Nucleus accumbens (tissue), 56 donors: ENCODE measurements around the gene TNKS1BP1.
"Not testable (repeated sequence)": the region's sequence is repeated elsewhere in the genome, so short reads cannot be mapped to it uniquely, and the experiment has no call there.

Source experiments
- DNase-seq, 56 donors: peaks; one replicate each; lab custom pipeline; 2025; lab: John Stamatoyannopoulos, UW

Gene TNKS1BP1

GRCh38 chr11:57357310-57357709 lies 32.6 kb upstream of the TNKS1BP1 start:
- DNase-seq: no peak

GRCh38 chr11:57356268-57356667 lies 31.5 kb upstream of the TNKS1BP1 start:
- DNase-seq: no peak

GRCh38 chr11:57354699-57355098 lies 29.9 kb upstream of the TNKS1BP1 start:
- no peak for DNase-seq

DNA sequence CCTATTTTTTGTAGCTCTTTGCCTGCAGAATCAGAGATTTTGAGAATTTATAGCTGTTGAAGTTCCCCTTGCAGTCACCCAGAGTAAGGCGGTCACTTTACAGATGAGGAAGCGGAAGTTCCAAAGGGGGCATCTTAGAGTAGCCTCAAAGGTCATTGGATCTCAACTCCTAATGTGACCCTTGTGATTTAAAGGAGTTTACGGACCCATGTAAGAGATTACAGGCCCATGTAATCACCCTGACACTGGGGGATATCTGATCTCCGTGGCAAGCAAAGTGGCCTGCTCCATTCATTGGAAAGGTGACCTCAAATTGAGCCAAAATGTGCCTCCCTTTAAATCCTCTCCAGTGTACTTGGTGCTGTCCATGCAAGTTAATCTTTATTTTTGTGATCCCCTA lies 29.1 kb upstream of the TNKS1BP1 start:
- no peak for DNase-seq

GRCh38 chr11:57353446-57353845 lies 28.7 kb upstream of the TNKS1BP1 start:
- DNase-seq: no peak

DNA sequence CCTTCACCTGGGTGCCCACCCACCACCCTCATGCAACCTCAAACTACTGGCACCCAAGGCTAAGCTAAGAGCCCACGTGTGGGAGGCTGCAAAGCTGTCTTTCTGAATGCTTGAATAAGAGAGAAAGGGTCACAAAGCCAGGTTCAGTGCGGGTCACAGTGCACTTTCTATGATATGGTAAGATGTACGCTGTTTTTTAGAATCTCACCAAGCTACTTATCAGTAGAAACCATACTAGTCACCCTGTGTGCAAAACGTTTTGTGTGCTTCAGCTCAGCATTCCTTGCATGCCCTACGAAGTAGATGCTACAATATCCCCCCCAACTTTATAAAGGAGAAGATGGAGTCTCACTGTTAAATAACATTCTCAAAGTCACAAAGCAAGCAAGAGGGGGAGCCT lies 28.3 kb upstream of the TNKS1BP1 start:
- no peak for DNase-seq

DNA sequence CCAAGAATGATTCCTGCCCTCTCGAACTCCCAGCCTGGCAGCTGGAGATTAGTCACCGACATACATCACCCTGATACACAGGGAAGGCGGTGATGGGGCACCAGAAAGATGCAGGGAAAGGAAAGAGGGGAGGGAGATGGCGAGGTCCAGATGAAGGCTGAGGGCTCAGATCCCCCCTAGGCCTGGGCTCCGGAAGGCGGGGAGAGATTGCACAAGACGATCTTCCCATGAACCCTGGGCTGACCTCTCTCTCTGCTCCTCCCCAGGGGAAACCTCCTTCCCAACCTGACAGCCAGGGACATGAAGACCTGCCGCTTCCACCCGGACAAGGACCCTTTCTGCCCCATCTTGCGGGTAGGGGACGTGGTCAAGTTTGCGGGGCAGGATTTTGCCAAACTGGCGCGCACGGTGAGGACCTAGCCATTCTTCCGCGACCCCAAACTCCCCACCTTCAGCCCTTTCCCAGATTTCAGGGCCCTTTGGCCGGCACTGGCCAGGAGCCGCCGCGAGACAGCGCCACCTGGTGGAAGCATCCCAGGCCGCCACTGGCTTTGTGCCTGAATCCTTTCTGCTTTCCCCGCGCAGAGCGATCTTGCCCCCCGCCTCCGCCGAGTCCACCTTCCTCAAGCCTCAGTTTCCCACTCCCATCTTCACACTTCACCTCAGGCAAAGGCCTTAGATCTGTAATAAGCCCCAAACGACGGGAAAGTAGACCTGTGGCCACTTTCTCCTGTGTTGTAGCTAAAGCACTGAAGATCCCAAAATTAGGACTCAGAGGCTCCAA lies 24.9 kb upstream of the TNKS1BP1 start:
- DNase-seq: peak in 43 of 56 donors; percentile 5 to 71 (median 30)

GRCh38 chr11:57348636-57349313 lies 24.0 kb upstream of the TNKS1BP1 start:
- DNase-seq: no peak

GRCh38 chr11:57348052-57348451 lies 23.3 kb upstream of the TNKS1BP1 start:
- DNase-seq: no peak

DNA sequence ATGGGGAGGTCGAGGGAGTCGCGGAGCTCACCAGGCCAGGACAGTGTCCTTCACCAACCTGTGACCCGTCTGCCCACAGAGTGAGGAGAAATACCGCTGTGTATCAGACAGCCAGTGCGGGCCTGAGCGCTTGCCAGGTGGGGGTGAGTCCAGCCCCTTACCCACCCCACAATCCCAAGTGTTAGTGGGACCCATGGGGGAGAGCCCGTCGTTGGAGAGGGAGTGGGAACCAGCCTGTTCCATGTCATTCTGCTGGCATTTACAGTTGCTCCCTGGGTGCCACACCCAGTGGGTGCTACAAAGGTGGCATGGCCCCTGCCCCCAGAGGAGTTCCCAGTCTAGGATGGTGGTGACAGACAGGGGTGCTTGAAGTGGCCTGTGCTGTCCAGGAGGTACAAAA lies 22.6 kb upstream of the TNKS1BP1 start:
- DNase-seq: no peak

GRCh38 chr11:57345555-57346211 lies 20.9 kb upstream of the TNKS1BP1 start:
- DNase-seq: peak in 46 of 56 donors; percentile 5 to 84 (median 37)

DNA sequence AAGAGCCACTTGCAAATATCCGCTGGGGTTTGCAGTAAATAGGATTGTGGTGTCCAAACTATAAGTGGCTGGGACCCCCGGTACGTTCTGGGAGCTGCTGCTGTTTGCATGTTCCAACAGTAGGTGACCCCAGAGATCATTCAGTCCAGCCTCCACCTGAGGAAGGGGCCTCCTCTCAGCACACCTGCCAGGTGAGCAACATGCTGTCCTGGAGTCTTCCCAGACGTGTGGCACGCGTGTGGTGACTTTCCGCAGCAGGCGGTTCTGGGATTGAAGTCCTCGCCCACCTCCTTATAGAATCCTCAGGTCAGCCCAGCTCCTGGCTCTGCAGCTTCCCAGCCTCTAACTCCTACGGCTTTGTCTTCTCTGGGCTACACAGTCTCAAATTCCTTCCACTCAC lies 20.1 kb upstream of the TNKS1BP1 start:
- DNase-seq: no peak

- no peak for DNase-seq
Observed at GRCh38 chr11:57343825-57344224, 19.1 kb upstream of the TNKS1BP1 start.

DNA sequence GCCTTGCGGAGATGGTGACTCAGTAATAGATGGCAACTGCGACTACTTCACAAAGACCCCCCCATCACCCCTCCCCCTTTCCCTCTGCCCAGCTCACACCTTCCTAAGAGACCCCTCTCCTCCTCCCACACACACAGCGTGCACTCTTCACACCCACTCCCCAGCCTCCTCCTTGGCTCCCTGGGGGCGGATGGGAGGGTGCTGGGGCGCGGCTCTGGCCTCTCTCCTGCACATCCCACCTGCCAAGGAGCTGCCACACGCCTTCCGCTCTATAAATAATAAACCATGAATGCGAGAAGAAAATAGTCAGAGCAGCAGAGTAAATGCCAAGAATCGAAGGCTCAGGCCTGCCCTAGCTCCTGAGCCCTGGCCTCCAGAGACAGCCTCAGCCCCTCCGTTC lies 17.9 kb upstream of the TNKS1BP1 start:
- no peak for DNase-seq

DNA sequence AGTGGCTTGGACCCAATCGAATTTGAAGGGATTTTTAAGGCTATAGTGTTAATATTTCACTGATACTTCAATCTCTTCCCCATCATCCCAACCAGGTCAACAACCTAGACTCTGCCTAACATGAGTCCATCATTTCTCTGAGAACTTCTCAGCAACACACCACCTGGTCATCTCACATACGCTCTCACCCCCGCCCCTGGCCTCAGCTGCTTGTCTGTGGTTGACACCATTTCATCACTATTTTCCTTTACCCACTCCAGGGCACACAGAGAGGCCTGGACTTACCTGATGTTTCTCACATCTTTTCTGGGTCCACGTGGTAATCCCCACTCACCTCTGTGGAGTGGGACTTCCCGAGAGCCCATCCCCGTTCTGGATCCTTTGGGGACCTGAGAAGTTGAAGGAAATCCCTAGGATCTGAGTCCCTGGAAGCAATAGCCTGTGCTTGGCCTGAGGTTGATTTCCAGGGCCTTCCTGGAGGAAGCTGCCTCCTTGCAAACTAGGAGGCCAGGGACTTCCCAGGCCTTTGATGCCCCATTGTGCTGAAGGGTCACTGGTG lies 16.6 kb upstream of the TNKS1BP1 start:
- no peak for DNase-seq

- DNase-seq: peak in 1 of 56 donors; percentile 7
Observed at GRCh38 chr11:57340039-57340615, 15.4 kb upstream of the TNKS1BP1 start.

GRCh38 chr11:57339328-57339727 lies 14.6 kb upstream of the TNKS1BP1 start:
- DNase-seq: no peak

GRCh38 chr11:57338142-57338541 lies 13.4 kb upstream of the TNKS1BP1 start, which contains the start of gene P2RX3:
TSS of gene P2RX3 (plus strand) at chr11:57338352. CDS start at chr11:57338551, 199 bp downstream.
- no peak for DNase-seq

DNA sequence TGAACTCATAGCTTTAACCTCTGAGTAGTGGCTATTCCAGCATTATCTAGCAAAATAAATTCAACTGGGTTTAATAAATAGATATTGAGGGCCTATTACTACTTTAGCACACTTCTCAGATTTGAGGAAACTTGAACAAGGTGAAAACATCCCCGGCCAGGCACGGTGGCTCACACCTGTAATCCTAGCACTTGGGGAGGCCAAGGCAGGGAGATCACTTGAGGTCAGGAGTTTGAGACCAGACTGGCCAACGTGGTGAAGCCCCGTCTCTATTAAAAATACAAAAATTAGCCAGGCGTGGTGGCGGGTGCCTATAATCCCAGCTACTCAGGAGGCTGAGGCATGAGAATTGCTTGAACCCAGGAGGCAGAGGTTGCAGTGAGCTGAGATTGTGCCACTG lies 12.1 kb upstream of the TNKS1BP1 start:
- DNase-seq: not testable (repeated sequence)

- DNase-seq: peak in 4 of 56 donors; percentile 26 to 48 (median 38)
Observed at GRCh38 chr11:57336111-57336666, 11.4 kb upstream of the TNKS1BP1 start.
